NCI-H1694 (cell line): ENCODE results near the gene FOXL1.

ENCODE experiments used
- DNase-seq: peaks from one replicate; lab custom pipeline; 2025; lab: John Stamatoyannopoulos, UW

FOXL1 gene

DNA sequence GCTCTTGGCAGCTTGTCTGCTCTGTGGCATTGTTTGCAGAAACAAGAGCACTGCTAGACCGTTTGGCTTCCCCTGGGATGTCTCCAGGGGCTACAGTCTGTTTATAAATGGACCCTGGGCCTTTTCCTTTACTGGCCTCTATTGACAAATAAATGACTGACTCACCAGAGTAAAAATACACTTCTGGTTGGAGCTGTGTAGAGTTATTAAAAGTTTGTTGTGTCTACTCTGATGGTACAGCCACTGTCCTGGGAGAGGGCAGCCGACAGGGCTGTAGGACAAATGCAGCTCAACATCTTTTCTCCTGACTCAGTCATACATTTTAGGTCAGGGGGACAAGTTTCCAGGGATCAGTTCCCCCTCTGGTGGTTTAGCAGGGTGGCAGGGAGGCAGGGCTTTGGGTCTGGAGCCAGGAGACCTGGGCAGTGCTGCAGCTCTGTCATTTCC, 30.0 kb downstream of the FOXL1 start:
- DNase-seq = no peak

DNA sequence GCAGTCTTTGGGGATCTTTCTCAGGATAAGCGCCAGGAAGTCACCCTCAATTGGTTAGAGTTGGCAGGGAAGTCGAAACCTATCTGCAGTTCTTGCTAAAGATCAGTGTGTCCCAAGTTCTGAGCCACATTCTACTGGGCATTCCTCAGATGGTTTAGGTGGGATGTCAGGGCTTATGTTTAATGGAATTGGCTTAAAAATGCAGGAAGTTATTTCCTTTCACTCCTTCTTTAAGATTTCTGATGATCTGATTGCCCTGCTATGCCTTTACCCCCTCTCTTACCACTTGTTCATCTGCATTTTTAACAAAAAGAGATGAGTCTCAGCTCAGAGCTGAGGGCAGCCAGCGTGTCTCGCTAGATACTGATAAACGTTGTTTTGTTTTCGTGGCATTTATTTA, 30.8 kb downstream of the FOXL1 start:
- no peak for DNase-seq

DNA sequence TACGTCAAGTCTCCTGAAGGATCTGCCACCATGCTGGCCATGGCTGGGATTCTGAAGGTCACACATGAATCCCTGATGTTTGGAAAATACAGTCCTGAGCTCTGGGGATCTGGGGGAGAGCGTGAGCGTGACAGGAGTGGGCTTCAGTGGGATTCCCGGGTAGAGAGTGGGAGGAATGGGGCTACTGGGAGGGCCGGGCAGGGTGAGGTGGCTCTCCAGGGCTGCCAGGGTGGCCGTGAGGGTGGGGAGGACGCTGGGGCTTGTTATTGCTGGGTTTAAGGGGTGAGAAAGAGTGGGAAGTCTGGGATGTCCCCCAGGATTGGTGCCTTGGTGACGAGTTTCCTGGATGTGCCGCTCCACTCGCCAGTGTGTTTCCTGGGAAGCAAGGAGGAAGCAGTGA, 31.3 kb downstream of the FOXL1 start:
- DNase-seq = no peak

DNA sequence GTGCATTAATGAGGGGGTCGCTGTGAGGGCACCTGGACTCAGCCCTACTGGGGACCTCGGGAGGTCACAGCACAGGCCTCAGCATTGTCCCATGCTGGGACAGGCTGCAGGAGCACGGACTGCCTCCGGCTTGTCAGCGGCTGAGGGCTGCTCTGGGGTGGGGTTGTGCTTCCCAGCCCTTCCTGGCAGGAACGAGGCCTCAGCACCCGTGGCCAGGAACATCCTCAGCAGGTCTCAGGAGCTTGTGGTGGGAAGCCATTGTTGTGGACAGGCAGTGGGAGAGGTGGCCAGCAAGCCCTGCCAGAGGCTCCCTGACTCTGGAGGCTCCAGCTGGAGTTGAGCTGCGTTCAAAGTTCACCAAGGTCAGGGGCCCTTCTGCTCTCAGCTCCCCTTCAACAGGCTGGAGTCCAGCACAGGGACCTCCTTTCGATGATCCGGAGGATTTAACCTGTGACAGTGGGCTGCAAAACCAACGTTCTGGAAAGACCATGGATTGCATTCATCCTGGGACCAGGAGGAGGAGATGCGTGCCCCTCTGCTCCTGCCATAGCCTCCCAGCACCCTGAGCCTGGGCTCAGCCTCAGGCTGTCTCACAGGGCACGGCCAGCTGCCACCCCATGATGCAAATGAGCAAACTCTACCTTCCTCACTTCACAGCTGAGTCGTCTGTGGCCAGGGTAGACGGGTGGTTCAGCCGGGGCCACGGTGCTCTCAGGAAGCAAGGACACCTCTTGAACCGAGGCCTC, 32.6 kb downstream of the FOXL1 start:
- DNase-seq = no peak

DNA sequence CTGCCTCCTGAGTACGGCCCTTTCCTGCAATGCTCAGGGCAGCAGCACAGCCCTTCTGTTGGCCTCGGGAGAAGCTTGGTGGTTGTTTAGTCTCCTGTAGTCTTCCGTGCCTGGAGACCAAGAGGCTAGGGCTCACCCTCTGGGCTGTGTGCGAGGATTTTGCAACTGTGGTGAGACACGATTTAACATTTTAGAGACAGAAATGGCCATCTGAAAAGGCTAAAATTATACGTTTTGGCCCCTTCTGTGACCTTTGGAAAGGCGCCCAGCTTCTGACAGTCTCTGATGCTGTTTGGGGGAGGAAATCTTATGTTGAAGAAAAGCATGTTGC, 33.1 kb downstream of the FOXL1 start:
- DNase-seq = no peak

DNA sequence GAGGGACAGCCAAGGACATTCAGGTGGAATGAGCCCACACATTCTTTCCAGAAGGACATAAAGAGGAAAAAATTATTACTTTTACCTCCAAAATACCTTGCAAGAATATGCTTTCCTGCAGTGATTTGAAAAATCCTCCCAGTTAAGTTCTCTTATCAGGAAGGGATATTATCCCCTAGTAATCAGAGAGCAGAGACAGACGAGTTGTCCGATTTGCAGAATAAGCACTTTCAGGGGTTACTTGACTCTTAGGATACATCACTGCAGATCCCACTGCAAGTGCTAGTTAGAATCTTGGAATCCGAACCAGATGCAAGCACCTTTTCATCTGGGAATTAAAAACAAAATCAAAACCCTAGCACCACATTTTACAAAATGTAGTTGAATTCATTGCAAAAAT, 33.6 kb downstream of the FOXL1 start:
- DNase-seq = no peak

DNA sequence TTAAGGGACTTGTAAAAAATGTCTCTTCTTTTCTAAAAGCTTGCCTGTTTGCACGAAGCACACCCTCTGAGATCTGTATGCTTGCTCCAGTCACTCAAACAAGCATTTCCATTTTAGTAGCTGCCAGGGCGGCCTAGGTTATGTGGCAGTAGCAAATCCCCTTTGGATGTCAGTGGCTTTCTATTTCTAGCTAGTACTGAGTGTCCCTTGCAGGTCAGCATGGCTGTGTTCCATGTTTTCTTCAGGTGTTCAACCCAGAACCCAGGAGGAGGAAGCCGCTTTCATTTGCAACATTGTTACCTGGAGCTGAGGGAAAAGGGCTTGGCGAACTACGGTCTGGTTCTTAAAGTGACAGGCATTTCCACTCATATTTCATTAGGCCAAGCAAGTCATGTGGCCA, 36.4 kb downstream of the FOXL1 start:
- DNase-seq = no peak

DNA sequence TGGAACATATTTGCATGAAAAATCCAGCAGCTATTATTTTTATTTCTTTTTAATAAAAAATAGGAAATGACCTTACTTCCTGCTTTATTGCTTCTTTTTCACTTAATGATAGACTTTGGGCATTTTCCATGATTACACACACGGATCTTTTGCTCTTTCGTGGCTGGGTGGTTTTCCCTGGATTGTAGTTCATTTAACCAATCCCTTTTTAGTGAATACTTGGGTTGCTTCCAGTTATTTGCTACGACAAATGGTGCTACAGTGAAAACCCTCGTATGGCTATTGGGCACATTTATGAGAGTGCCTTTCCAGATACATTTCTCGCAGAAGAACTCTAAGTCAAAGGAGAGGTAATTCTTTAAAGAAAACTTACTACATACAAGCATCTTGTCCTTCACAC, 38.6 kb downstream of the FOXL1 start:
- no peak for DNase-seq

DNA sequence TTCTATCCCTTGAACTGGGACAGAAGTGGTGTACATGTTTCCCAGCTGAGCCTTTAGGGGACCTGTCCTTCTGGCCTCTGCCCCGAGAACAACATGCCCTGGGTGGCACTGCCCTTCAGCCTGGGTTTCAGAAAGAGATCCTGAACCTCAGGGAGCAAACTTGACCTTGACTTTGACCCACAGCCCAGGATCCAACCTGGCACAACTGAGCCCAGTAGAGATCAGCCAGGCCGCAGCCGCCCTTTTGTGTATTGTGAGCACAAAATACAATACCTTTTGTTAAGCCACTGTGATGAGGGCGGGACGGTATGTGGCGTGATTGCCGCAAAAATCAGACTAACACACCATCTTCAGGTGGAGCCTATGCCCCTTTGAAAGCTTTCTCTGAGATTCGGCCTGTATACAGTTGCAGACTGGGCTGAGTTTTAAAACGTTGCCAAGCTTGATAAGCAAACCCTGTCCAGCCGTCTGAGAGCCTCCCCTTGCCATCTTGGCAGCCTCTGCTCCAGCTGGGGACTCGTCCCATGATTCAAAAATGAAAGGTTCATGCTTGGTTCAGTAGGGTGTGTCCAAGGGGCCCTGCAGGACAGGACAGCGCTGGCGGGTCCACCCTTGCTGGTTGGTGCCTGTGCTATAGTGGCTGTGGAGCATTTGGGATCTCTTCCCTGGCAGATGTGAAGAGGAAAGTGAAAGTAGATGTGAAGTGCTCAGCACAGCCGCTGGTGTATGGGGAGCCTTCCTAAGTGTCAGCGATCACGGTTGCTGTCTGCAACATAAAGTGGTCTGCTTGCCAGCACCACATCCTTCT, 40.3 kb downstream of the FOXL1 start:
- DNase-seq = no peak

DNA sequence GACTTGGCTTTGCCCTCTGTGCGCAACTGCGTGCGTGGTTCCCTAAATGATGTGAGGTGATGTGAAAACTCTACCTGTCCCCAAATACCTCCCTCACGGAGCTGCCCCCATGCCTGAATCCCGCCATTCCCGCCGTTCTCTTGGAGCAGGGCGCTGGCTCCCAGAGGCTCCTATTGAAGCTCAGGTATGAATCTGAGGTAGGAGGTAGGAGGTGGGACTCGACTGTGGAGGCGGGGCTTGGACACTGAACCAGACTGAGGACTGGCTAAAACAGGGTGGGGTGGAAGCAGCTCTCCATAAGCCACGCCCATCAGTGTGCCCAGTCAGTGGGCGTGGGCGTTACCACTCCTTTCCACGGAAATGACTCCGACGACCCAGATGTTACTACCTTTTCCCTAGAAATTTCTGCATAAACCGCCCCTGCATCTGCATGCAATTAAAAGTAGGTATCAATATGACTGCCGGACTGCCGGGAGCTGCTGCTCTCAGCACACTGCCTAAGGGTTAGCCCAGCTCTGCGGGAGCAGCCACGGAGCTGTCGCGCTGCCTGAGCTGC, 41.0 kb downstream of the FOXL1 start:
- no peak for DNase-seq

DNA sequence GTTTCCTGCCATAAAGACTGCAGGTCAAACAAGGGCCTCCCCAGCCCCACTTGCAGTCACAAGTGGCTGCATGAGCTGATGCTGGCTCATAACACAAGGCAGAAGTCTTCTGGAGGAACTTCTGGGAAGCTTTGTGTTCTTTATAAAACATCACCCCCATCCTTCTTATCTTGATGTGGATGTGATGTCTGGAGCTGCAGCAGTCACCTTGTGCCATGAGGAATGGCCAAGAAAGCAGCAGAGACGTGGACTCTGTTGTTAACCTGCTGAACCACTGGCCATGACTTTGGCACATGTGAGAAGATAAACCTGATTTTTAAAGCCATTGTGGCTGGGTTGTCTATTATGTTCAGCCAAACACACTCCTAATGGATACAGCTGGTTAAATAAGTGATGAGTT, 41.8 kb downstream of the FOXL1 start:
- no peak for DNase-seq

DNA sequence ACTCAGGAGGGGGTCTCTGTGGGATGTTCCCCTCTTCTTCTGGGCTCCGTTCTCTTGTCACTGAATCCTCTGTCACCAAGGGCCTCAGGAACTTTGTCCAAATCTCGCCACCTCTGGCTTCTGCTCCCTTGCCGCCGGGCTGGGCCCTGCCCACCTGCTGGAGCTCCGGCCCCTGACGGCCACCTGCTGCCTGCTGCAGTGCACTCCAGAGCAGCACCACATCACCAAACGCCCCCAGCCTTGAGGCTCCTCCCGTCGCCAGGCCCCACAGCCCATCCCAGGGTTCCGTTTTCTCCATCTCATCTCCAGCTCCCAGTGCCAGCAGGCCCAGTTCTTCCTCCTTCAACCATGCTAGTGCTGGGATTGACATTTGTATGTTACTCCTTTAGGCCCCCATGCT, 43.6 kb downstream of the FOXL1 start:
- no peak for DNase-seq

DNA sequence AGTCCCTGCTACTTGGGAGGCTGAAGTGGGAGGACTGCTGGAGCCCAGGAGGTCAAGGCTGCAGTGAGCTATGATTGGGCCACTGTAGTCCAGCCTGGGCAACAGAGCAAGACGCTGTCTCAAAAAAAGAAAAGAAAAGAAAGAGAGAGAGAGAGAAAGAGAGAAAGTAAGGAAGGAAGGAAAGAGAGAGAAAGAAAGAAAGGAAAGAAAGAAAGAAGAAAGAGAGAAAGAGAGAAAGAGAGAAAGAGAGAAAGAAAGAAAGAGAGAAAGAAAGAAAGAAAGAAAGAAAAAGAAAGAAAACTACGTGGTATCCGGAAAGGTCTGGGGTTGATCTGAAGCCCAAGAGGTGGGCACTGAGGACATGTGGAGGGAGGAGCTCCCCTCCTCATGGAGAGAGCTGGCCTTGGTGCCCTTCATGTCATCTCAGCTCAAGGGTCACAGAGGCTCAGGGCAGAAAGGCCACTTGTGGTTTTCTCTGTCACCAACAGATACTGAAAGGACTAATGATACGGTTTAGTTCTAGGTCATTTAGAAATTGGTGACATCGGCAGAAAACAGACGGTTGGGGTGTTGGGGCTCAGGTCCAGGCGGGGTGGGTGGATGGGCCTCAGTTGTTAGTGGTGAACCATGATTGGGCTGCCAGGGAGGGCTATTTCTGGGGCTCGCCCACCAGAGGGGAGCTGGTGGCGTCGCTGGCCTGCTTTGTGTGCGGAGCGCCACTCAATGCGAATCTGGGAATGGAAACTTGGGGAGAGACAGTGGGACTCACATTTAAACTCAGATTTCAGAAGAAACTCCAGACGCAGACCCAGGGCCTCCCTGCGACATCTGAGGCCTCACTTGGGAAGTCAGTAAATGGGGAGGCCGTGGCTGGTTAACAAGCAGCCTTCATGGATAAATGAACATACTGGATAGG, 44.6 kb downstream of the FOXL1 start:
- no peak for DNase-seq

DNA sequence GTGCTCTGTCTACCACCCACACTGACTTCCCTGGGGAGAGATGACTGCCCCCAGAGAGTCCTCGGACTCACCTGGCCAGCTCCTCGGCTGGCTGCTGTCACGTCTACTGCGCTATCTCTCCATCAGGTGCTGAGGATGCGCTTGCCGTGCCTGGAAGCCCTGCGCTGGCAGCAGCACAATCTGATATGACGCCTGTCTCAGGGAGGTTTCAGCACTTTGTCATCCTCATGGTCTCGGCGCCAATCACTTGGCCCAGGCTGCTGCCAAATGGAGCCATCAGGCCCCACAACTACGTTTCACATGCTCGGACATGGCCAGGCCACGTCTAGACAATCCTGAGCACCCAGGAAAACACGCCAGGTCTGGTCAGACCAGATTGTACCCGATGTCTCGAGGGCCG, 46.7 kb downstream of the FOXL1 start:
- DNase-seq = no peak

DNA sequence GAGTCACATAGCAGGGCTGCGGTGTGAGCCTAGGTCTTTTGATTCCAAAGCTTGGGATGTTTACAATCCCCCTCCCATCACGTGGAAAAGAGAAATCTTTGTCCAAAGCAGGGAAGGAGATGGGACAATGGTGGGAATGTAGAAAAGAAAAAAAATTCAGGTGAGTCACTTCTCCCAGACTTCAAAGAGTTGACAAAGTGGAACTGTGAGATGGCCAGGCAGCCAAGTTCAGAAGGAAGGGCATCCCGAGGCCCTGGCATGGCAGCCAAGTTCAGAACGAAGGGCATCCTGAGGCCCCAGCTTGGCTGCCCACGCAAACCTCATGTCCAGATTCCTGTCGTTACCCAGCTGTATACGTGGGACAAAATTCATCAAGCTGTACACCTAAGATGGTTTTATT, 47.5 kb downstream of the FOXL1 start:
- no peak for DNase-seq

DNA sequence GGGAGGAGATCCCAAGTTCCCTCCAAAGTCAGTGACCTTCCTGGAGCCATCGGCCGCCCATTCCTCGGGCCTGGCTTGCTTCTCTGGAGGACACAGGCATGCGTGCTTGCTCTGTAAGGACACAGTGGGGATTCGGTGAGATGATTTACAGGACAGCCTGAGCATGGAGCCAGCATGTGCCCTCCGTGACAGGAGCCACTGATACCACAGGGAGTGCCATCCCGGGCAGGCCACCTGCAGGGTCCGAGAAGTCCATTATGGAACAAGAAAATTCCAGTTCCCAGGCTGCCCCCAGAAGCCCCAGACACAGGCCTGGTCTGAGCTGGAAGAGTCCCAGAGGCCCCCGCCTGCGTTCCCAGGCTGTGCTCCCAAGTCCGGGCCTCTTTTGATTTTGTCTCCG, 47.9 kb downstream of the FOXL1 start:
- no peak for DNase-seq

DNA sequence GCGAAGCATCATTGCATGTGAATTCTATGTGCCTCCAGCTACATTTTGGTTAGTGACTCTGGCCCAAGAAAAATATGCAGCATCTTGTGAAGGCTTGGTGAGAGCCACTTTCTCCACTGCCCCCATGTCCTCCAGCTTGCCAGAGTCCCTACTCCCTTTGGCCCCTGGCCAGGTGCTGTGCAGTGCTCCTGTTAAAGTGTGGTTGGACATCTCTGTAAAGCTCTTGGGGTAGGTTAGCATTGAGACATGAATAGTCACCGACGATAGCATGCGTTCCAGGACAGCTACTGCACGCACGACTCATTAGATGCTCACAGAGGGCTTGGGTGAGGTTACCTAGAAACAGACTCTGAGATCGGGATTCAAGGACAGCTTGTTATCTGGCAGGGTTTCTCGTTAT, 48.6 kb downstream of the FOXL1 start:
- no peak for DNase-seq

DNA sequence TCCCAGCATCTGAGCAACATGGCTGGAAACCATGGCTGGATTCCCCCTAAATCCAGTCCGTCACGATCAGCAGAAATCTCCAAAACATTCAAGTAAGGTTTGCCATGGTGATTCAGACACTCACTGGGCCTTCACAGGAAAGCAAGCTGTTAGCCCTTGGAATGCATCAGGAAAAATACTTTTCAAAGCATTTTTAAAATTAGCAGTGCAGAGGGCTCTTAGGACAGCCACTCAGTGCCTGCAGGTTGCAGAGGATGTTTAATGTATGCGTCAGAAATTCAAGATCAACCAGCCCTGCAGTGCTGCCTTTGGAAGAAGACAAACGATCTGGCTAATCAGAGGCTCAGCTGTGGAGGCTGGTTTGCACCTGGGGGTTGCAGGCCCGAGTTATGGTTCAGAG, 50.3 kb downstream of the FOXL1 start:
- DNase-seq = no peak

DNA sequence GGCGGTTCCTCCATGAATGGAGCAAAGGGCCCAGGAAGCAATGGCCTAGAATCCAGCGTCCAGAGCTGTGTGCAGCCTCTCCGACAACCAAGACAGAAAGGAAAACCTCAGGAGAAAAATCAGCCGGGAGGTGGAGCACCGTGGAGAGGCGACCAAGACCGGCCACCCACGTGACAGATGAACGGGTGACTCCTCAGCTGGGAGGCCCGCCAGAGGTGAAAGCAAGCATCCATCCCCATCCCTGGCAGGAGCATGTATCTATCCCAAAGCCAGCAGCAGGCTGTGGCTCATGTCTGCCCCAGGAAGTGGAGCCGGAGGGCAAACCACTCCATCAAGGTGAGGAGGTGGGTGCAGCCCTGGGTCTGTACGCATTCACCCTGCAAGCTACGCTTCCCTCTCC, 52.1 kb downstream of the FOXL1 start:
- no peak for DNase-seq

DNA sequence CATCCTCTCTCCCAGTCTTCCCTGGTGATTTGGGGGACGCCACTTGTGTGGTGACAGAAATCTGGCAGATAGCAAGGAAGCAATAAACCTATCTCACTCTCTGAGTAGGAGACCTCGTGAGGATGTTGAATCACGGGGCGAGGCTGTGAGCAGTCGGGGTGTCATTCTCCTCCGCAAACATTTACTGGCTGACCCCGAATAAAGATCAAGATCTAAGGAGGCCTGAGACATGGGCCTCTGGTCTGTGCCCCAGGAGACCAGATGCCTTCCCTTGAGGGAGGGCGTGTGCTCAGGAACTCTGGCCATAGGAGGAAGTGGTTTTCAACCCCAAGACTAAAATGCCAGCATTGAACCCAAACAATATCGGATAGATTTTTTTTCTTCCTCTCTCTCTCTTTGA, 53.1 kb downstream of the FOXL1 start:
- no peak for DNase-seq
